ENCODE results near the gene OR13F1.

Gene OR13F1

GRCh38 chr9:104536756-104537155 is 32.7 kb downstream of the OR13F1 start, which contains the start of gene OR13C3:
Gene OR13C3 (minus strand): TSS chr9:104536856. CDS start chr9:104536723, 133 bp downstream.
- H3K9me3 ChIP-seq (ENCODE audit: control insufficient read depth, low read length): no peaks in the 10 kb centered on the region
- WGBS, 2 experiments (ENCODE audit: insufficient coverage in 2 of 2): 86 to 100% methylated on average over 3 to 4 of the region's 5 CpGs
- no peaks in the 10 kb centered on the region for H3K36me3 ChIP-seq (ENCODE audit: control insufficient read depth, insufficient read depth, low read length)
- H3K4me3 ChIP-seq (ENCODE audit: extremely low read depth, insufficient read depth, low read length, poor library complexity, severe bottlenecking): no peak within 1 kb of the TSS
- H3K4me1 ChIP-seq (ENCODE audit: control insufficient read depth, insufficient read depth, low read length, poor library complexity, severe bottlenecking): no peaks in the 10 kb centered on the region
- no peak within 1 kb of the TSS for H3K27ac ChIP-seq (ENCODE audit: low read depth, low read length, severe bottlenecking)

- Histone ChIP-seq H3K36me3 (ENCODE audit: control insufficient read depth, insufficient read depth, low read length) (no peaks in the 10 kb centered on the region), H3K4me3 (ENCODE audit: extremely low read depth, insufficient read depth, low read length, poor library complexity, severe bottlenecking) (no peak overlapping the region), H3K9me3 (ENCODE audit: control insufficient read depth, low read length) (no peaks in the 10 kb centered on the region), H3K4me1 (ENCODE audit: control insufficient read depth, insufficient read depth, low read length, poor library complexity, severe bottlenecking) (no peaks in the 10 kb centered on the region), H3K27ac (ENCODE audit: low read depth, low read length, severe bottlenecking) (no peak overlapping the region)
- 70 to 73% methylated on average over 1 of the region's 1 CpG for WGBS, 2 experiments (ENCODE audit: insufficient coverage in 2 of 2)
Measured at GRCh38 chr9:104539275-104539674, 35.2 kb downstream of the OR13F1 start.

- Histone ChIP-seq H3K27ac (ENCODE audit: low read depth, low read length, severe bottlenecking) (no peak overlapping the region), H3K4me1 (ENCODE audit: control insufficient read depth, insufficient read depth, low read length, poor library complexity, severe bottlenecking) (no peaks in the 10 kb centered on the region), H3K4me3 (ENCODE audit: extremely low read depth, insufficient read depth, low read length, poor library complexity, severe bottlenecking) (no peak overlapping the region), H3K9me3 (ENCODE audit: control insufficient read depth, low read length) (no peaks in the 10 kb centered on the region), H3K36me3 (ENCODE audit: control insufficient read depth, insufficient read depth, low read length) (no peaks in the 10 kb centered on the region)
- WGBS, 2 experiments (ENCODE audit: insufficient coverage in 2 of 2): 90% methylated on average over 2 of the region's 4 CpGs; no CpG with 5 or more reads in 1 of the 2 experiments
Measured at GRCh38 chr9:104544644-104545043, 40.6 kb downstream of the OR13F1 start.

- Histone ChIP-seq H3K4me3 (ENCODE audit: extremely low read depth, insufficient read depth, low read length, poor library complexity, severe bottlenecking) (no peak overlapping the region), H3K36me3 (ENCODE audit: control insufficient read depth, insufficient read depth, low read length) (no peaks in the 10 kb centered on the region), H3K4me1 (ENCODE audit: control insufficient read depth, insufficient read depth, low read length, poor library complexity, severe bottlenecking) (no peaks in the 10 kb centered on the region), H3K27ac (ENCODE audit: low read depth, low read length, severe bottlenecking) (no peak overlapping the region), H3K9me3 (ENCODE audit: control insufficient read depth, low read length) (no peaks in the 10 kb centered on the region)
- 50% methylated on average over 1 of the region's 1 CpG; no CpG with 5 or more reads in 1 of the 2 experiments for WGBS, 2 experiments (ENCODE audit: insufficient coverage in 2 of 2)
Measured at GRCh38 chr9:104553261-104553660, 49.2 kb downstream of the OR13F1 start.

Measured in mesodermal cell (in vitro differentiated cells).